HepG2 (cell line): Measurements from ENCODE around the gene CTNNBL1. TPM values are rescaled to one million over a fixed set of nuclear protein-coding genes. Genes with fewer than 3 reads are reported as not detected.

Experiments used
- CBX2 ChIP-seq, 2 experiments: fragments of 200-600 bp in 1 of 2; sonication (generic); formaldehyde crosslinking in 1 of 2; IDR thresholded peaks; 2 replicates each; pipeline versions ENCODE4 v1.7.0 to v1.8.1; 2018 to 2022; ENCODE audit warnings: low read depth in 2 of 2, low read length in 1 of 2, mild to moderate bottlenecking in 1 of 2, missing genetic modification reagents in 1 of 2
- CENPT ChIP-seq: sonication (generic); formaldehyde crosslinking; IDR thresholded peaks from 2 replicates; pipeline ENCODE4 v1.8.0; 2022; ENCODE audit warnings: low read depth, mild to moderate bottlenecking, moderate library complexity, missing genetic modification reagents
- CREM ChIP-seq, 2 experiments: sonication (generic) in 1 of 2; formaldehyde crosslinking in 1 of 2; IDR thresholded peaks; 2 replicates each; pipeline versions ENCODE4 v1.4.0 to v1.6.1; 2016 to 2020; ENCODE audit warnings: antibody characterized with exemption in 1 of 2, mild to moderate bottlenecking in 1 of 2, missing genetic modification reagents in 1 of 2
- FOXP4 ChIP-seq: sonication (generic); formaldehyde crosslinking; IDR thresholded peaks from 2 replicates; pipeline ENCODE4 v1.4.0; 2020; ENCODE audit warnings: missing genetic modification reagents
- HNF1A ChIP-seq, 2 experiments: sonication (generic) in 1 of 2; formaldehyde crosslinking in 1 of 2; IDR thresholded peaks; 2 replicates each; pipeline versions ENCODE4 v1.4.0 to v1.6.1; 2016 to 2020; ENCODE audit warnings: borderline replicate concordance in 1 of 2, low read depth in 1 of 2, mild to moderate bottlenecking in 1 of 2, missing genetic modification reagents in 1 of 2
- HNRNPK ChIP-seq: fragments of 200-400 bp; formaldehyde crosslinking; IDR thresholded peaks from 2 replicates; pipeline ENCODE4 v1.6.1; 2018; ENCODE audit warnings: low read length, low read depth, moderate library complexity, mild to moderate bottlenecking; ENCODE audit not compliant: poor library complexity, severe bottlenecking
- TBX2 ChIP-seq: sonication (generic); formaldehyde crosslinking; IDR thresholded peaks from 2 replicates; pipeline ENCODE4 v1.5.0; 2020; ENCODE audit warnings: missing genetic modification reagents, mild to moderate bottlenecking, borderline replicate concordance
- TCF7 ChIP-seq: sonication (generic); IDR thresholded peaks from 2 replicates; pipeline ENCODE4 v1.6.1; 2016; ENCODE audit warnings: antibody characterized with exemption, low read depth
- ZBTB34 ChIP-seq: sonication (generic); formaldehyde crosslinking; IDR thresholded peaks from 2 replicates; pipeline ENCODE4 v1.8.0; 2022; ENCODE audit warnings: mild to moderate bottlenecking, missing genetic modification reagents
- ZKSCAN1 ChIP-seq: fragments of 150-350 bp; IDR thresholded peaks from 2 replicates; pipeline ENCODE4 v1.6.1; 2014; ENCODE audit warnings: low read length
- ZNF431 ChIP-seq: sonication (generic); formaldehyde crosslinking; IDR thresholded peaks from 2 replicates; pipeline ENCODE4 v1.9.0; 2022; ENCODE audit warnings: missing genetic modification reagents, low read depth, mild to moderate bottlenecking, borderline replicate concordance
- polyA plus RNA-seq, 8 experiments: library from polyadenylated mRNA; depleted of rRNA in 3 of 8; stranded (reverse) in 7 of 8; unstranded in 1 of 8; fragments of >200 nt; fragmentation: Illumina TruSeq in 4 of 8; extraction: Trizol in 4 of 8; gene quantifications; 2 replicates each; pipeline versions ENCODE4 v1.2.1 to v1.2.3, GENCODE V29; 2011 to 2016; ENCODE audit warnings: low read depth in 4 of 8, missing spikeins in 1 of 8, mixed read lengths in 1 of 8; ENCODE audit not compliant: insufficient read depth in 1 of 8
- total RNA-seq, 5 experiments: library from RNA; depleted of rRNA; stranded (reverse); fragments of >200 nt; fragmentation: Illumina TruSeq; extraction: Trizol; gene quantifications; 2 replicates each; pipeline ENCODE4 v1.2.3, GENCODE V29; 2016; ENCODE audit warnings: low read depth in 1 of 5

Gene CTNNBL1
- total and polyA plus RNA-seq, 2 of the 13 experiments (the other 11 are each of a cell fraction or from before 2014, with no cell fraction given) = 49.3 to 94.6 TPM

GRCh38 chr20:37723668-37724067 is 29.8 kb downstream of the CTNNBL1 start (continued):
- no peak for TF ChIP-seq HNF1A (IDR thresholded peaks at IDR 0.05; ENCODE audit: low read depth)
- TF ChIP-seq HNF1A (CRISPR knock-in tag; IDR thresholded peaks at IDR 0.05; ENCODE audit: borderline replicate concordance) = no peak
- peak; percentile 85 for TF ChIP-seq ZBTB34 (CRISPR knock-in tag)
- peak; percentile 69; the same call in 1 of the 2 replicates for TF ChIP-seq TCF7
- TF ChIP-seq ZNF431 (CRISPR knock-in tag) = no peak
- peak; percentile 46; the same call in 1 of the 2 replicates for TF ChIP-seq CREM (IDR thresholded peaks at IDR 0.05)
- TF ChIP-seq CREM (CRISPR knock-in tag; IDR thresholded peaks at IDR 0.05) = no peak
- 0 out of 2 replicates have a peak, but pooled peaks have one; percentile 12 for TF ChIP-seq FOXP4
- TF ChIP-seq TBX2 = peak; percentile 59
- no peak for TF ChIP-seq HNRNPK
- no peak for TF ChIP-seq ZKSCAN1
- TF ChIP-seq CENPT (CRISPR knock-in tag) = no peak
- TF ChIP-seq CBX2 (IDR thresholded peaks at IDR 0.05; ENCODE audit: low read depth, low read length) = no peak
- TF ChIP-seq CBX2 (CRISPR knock-in tag; IDR thresholded peaks at IDR 0.05; ENCODE audit: low read depth) = no peak
- TF ChIP-seq, all 625 proteins: peak for 30
